ENCODE results near the gene CPN1. TPM values are rescaled to one million over a fixed set of nuclear protein-coding genes. Genes with fewer than 3 reads are reported as not detected.
A peak's percentile ranks its signal among the peaks of the same experiment; 100 is the strongest.
"Not testable (repeated sequence)": the region's sequence is repeated elsewhere in the genome, so short reads cannot be mapped to it uniquely, and the experiment has no call there.

CPN1 gene
- total and polyA plus RNA-seq, 8 donors = not detected

DNA sequence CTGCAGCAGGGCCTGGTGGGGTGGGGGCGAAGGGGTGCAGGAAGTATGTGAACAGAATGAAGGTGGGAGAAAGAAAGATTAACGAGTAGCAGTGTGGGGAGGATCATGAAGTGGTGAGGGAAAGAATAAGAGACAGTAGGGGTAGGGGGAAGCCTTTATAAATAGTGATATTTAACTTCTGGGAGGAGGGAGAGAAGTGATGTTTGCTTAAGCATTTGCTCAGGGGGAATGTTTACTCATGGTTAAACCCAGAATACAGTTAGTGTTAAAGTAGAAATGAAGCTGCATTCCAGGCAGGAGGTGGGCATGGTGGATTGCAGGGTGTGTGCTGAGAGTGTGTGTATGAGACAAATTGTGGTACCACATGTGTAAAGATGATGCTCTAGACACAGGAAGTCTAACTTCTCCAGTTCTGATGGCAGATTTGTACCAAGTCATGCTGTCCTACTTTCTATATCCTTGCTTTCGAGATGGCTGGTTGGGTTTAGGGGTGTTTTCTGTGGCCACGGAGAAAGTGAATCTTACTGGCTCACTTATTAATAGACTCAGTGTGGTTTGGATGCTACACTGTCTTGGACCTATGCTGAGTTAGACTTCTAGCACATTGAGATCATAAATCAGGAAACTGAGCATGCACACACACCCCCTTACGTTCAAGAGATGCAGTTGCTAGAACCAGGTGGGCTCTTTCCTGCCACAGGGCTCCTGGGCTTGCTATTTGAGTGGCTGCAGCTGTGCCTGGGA is 61.4 kb downstream of the CPN1 start:
- H3K4me1 ChIP-seq = no peaks in the 10 kb centered on the region
- intact Hi-C loops (cut with DNase I) = no loop called here
- peaks cover 0 to 10% of the 10 kb centered on the region in 2 donors for H3K27me3 ChIP-seq
- no peak overlapping the region for H3K27ac ChIP-seq
- no peaks in the 10 kb centered on the region for H3K9me3 ChIP-seq
- DNase-seq (no peak), ATAC-seq (no peak)
- H3K4me3 ChIP-seq = no peak overlapping the region
- TF ChIP-seq, protein P1, sequence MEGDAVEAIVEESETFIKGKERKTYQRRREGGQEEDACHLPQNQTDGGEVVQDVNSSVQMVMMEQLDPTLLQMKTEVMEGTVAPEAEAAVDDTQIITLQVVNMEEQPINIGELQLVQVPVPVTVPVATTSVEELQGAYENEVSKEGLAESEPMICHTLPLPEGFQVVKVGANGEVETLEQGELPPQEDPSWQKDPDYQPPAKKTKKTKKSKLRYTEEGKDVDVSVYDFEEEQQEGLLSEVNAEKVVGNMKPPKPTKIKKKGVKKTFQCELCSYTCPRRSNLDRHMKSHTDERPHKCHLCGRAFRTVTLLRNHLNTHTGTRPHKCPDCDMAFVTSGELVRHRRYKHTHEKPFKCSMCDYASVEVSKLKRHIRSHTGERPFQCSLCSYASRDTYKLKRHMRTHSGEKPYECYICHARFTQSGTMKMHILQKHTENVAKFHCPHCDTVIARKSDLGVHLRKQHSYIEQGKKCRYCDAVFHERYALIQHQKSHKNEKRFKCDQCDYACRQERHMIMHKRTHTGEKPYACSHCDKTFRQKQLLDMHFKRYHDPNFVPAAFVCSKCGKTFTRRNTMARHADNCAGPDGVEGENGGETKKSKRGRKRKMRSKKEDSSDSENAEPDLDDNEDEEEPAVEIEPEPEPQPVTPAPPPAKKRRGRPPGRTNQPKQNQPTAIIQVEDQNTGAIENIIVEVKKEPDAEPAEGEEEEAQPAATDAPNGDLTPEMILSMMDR (IDR thresholded peaks at IDR 0.05) = no peak
- H3K36me3 ChIP-seq = no peaks in the 10 kb centered on the region

DNA sequence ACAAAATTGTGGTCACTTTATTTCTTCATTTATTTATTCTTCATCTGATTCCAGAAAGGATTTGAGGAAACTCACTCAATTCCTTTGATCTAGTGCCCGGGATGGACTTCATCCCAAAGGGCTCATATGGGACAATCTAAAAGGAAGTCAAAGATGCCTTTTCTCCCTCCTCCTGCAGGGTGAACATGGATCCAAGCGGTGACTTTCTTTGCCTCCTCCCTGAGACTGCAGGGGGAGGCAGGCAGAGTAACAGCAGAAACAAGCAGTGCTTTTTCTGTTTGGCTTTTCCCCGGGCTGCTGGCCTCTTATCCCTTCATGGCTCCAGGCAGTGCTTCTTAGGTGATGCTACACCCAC is 61.9 kb downstream of the CPN1 start:
- Histone ChIP-seq H3K9me3 (no peaks in the 10 kb centered on the region), H3K4me1 (no peaks in the 10 kb centered on the region), H3K27me3 (peaks cover 0 to 10% of the 10 kb centered on the region in 2 donors), H3K27ac (no peak overlapping the region), H3K4me3 (no peak overlapping the region), H3K36me3 (no peaks in the 10 kb centered on the region)
- TF ChIP-seq, protein P1 (IDR thresholded peaks at IDR 0.05) = no peak
- intact Hi-C loops (cut with DNase I) = no loop called here
- peak in 1 of 4 donors; percentile 47 for DNase-seq
- peak; percentile 25 for ATAC-seq

DNA sequence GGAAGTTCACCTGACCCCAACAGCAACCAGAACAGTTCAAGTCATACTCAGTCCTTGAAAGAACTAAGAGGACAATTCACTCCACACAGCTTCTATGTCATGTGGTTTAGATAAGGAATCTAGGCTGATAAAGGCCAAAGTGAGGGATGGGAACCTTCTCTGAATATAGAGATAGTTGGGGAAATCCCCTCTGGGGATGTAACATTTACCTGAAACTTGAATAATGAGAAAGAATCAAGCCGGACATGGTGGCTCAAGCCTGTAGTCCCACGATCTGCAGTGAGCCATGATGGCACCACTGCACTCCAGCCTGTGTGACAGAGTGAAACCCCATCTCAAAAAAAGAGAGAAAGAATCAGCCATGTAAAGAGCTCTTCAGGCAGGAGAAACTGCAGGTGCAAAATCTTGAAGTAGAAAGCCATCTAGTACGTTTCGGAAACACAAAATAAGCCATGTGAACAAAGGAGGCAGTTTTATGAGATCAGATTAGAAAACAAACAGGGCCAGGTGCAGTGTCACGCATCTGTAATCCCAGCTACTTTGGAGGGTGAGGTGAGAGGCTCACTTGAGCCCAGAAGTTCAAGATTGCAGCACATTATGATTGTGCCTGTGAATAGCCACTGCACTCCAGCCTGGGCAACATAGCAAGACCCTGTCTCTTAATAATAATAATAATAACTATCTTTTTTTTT is 67.5 kb downstream of the CPN1 start:
- intact Hi-C loops (cut with DNase I) = no loop called here
- Histone ChIP-seq H3K36me3 (no peaks in the 10 kb centered on the region), H3K9me3 (no peaks in the 10 kb centered on the region), H3K4me3 (no peak overlapping the region), H3K27ac (no peak overlapping the region), H3K4me1 (peaks cover 2 to 8% of the 10 kb centered on the region in 2 donors), H3K27me3 (no peaks in the 10 kb centered on the region)
- ATAC-seq (no peak), DNase-seq (no peak)
- TF ChIP-seq, protein P1 (IDR thresholded peaks at IDR 0.05) = no peak

DNA sequence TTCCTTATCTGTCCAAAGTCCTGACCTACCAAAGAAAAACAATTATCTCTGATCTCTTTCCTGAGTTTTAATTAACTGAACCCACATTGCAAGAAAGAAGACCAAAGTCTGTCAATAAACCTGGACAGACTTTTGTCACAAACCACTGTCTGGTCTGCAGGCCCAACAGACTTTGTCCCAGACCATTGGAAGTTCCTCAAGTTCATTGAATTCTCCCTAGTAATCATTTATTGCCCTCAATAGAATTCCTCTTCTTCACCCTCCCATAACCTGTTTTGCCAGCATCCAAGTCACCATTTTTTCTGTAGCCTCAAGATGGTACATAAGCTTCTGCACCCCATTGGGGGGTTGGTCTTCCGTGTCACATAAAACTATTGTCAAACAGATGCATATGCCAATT is 68.0 kb downstream of the CPN1 start:
- no peak overlapping the region for H3K27ac ChIP-seq
- intact Hi-C loops (cut with DNase I) = no loop called here

DNA sequence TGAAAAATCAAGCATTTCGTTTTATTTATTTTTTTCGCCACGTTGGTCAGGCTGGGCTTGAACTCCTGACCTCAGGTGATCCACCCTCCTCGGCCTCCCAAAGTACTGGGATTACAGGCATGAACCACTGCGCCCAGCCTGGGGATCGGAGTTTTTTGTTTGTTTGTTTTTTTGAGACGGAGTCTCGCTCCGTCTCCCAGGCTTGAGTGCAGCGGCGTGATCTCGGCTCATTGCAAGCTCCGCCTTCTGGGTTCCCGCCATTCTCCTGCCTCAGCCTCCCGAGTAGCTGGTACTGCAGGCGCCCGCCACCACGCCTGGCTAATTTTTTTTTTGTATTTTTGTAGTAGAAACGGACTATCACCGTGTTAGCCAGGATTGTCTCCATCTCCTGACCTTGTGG is 69.8 kb downstream of the CPN1 start:
- H3K4me3 ChIP-seq; H3K36me3 ChIP-seq; DNase-seq; ATAC-seq; H3K9me3 ChIP-seq; H3K27ac ChIP-seq; H3K27me3 ChIP-seq; intact Hi-C loops (cut with DNase I): not testable (repeated sequence)
- peaks cover 8 to 31% of the 10 kb centered on the region in 2 donors for H3K4me1 ChIP-seq

More for the DNA sequence above, 68.0 kb downstream of the CPN1 start:
- H3K27me3 ChIP-seq = no peaks in the 10 kb centered on the region
- H3K4me1 ChIP-seq = peaks cover 6 to 14% of the 10 kb centered on the region in 2 donors
- H3K36me3 ChIP-seq = no peaks in the 10 kb centered on the region
- ATAC-seq (no peak), DNase-seq (no peak)
- H3K9me3 ChIP-seq = no peaks in the 10 kb centered on the region
- no peak overlapping the region for H3K4me3 ChIP-seq
- TF ChIP-seq, protein P1 (IDR thresholded peaks at IDR 0.05) = no peak

All from left lung (tissue), 10 donors.